Upper lobe of left lung (tissue), 6 donors: ENCODE measurements around the gene SIM1. TPM values are rescaled to one million over a fixed set of nuclear protein-coding genes. Genes with fewer than 3 reads are reported as not detected.

Source experiments
- ATAC-seq, 2 donors: fragments of 200-7000 bp; cut with Tn5 transposase; one replicate each; pipeline ENCODE4 v1.9.1; 2022; ENCODE audit warnings: mild to moderate bottlenecking in 2 of 2, moderate library complexity in 2 of 2; ENCODE audit not compliant: low FRiP score in 2 of 2
- DNase-seq, 2 donors: peaks; one replicate each; pipeline ENCODE4 v3.0.0-alpha.2; 2019 to 2020
- H3K27ac ChIP-seq, 4 donors: fragments of 200-600 bp; sonication (generic); one replicate each; pipeline ENCODE4 v1.5.1; 2016 to 2019
- H3K27me3 ChIP-seq, 4 donors: fragments of 200-600 bp; sonication (generic); one replicate each; pipeline ENCODE4 v1.5.1; 2017 to 2019
- H3K36me3 ChIP-seq, 4 donors: fragments of 200-600 bp; sonication (generic); one replicate each; pipeline ENCODE4 v1.5.1; 2016 to 2019
- H3K4me1 ChIP-seq, 4 donors: fragments of 200-600 bp; sonication (generic); one replicate each; pipeline ENCODE4 v1.5.1; 2018 to 2019
- H3K4me3 ChIP-seq, 4 donors: fragments of 200-600 bp; sonication (generic); one replicate each; pipeline ENCODE4 v1.5.1; 2017 to 2019; ENCODE audit warnings: mild to moderate bottlenecking in 2 of 4, moderate library complexity in 1 of 4
- H3K9me3 ChIP-seq, 4 donors: fragments of 200-600 bp; sonication (generic); one replicate each; pipeline ENCODE4 v1.5.1; 2018 to 2019
- EP300 ChIP-seq, 4 donors: sonication (generic); formaldehyde crosslinking; IDR thresholded peaks; one replicate each; pipeline ENCODE4 v1.5.1; 2017; ENCODE audit warnings: antibody characterized with exemption in 4 of 4, control low read depth in 2 of 4
- POLR2A ChIP-seq, 4 donors: fragments of 450-650 bp; IDR thresholded peaks; one replicate each; pipeline ENCODE4 v1.5.1; 2016 to 2017; ENCODE audit warnings: antibody characterized with exemption in 4 of 4, mild to moderate bottlenecking in 2 of 4
- POLR2AphosphoS5 ChIP-seq, 2 donors: sonication (generic); formaldehyde crosslinking; IDR thresholded peaks; one replicate each; pipeline ENCODE4 v1.5.1; 2017; ENCODE audit warnings: antibody characterized with exemption in 2 of 2
- WGBS, 2 donors: methylation state at CpG; one replicate each; pipeline ENCODE4 v1.1.5; 2017 to 2018; 5-methylcytosine and 5-hydroxymethylcytosine counted together
- total RNA-seq, 6 donors: library from RNA; depleted of rRNA in 4 of 6; stranded (reverse); fragments of >200 nt in 4 of 6; gene quantifications; one replicate each; pipeline versions ENCODE4 v1.1.0 to v1.2.1, GENCODE V29; 2016 to 2021
- TF ChIP-seq, protein P1 (sequence below), 6 experiments: fragments of 450-650 bp in 4 of 6; fragments of 200-600 bp in 2 of 6; sonication (generic) in 2 of 6; IDR thresholded peaks; one replicate each; pipeline ENCODE4 v1.5.1; 2016 to 2019; ENCODE audit warnings: antibody characterized with exemption in 6 of 6
- donor health status: DM: no; HTN: no; CAD: no; lungs with moderate emphysema.
- donor health status: DM: no; HTN: yes; CAD: no; lungs with severe emphysema.

The SIM1 gene, protein sequence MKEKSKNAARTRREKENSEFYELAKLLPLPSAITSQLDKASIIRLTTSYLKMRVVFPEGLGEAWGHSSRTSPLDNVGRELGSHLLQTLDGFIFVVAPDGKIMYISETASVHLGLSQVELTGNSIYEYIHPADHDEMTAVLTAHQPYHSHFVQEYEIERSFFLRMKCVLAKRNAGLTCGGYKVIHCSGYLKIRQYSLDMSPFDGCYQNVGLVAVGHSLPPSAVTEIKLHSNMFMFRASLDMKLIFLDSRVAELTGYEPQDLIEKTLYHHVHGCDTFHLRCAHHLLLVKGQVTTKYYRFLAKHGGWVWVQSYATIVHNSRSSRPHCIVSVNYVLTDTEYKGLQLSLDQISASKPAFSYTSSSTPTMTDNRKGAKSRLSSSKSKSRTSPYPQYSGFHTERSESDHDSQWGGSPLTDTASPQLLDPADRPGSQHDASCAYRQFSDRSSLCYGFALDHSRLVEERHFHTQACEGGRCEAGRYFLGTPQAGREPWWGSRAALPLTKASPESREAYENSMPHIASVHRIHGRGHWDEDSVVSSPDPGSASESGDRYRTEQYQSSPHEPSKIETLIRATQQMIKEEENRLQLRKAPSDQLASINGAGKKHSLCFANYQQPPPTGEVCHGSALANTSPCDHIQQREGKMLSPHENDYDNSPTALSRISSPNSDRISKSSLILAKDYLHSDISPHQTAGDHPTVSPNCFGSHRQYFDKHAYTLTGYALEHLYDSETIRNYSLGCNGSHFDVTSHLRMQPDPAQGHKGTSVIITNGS
- total RNA-seq: not detected

DNA sequence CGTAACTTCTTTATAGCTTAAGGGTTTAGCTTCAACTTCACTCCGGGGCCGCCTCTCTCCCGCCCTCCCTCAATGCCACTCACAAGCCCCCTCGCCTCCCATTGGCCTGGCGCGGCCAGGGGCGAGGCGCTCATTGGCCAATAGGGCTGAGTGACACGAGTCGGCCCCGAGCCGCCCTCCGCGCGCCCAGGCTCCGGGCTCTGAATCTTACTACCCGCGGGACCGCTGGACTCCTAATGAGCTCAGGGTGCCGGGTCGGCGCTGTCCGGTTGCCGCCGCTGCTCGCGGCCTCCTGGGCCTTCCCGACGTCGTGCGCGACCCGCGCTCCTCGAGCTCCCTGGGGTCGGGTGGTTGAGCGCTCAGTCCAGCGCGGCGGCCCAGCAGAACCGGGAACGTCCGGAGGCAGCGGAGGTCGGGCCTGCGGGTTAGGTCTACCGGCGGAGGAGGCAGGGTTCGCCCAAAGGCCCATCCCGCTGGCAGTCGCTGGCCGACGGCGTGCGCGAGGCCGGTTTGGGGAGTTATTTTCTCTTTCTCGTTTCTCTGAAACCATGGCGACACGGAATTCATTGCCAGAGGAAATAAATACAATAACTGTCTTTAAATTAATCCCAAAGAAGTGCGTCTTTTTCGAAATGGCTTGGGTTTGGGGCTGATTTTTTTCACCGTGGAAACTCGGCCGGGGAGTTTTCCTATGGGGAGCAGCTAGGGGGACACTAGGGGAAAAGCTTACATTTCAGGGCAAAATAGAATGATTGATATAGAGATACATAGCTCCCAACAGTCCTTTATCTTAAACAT, at the start of gene SIM1:
Gene SIM1, minus strand, starts transcription at position 19 of the 798 bp plus-strand sequence. CDS start 1,453 bp downstream, outside the sequence.
- no peak within 1 kb of the TSS for H3K27ac ChIP-seq
- TF ChIP-seq, protein P1, sequence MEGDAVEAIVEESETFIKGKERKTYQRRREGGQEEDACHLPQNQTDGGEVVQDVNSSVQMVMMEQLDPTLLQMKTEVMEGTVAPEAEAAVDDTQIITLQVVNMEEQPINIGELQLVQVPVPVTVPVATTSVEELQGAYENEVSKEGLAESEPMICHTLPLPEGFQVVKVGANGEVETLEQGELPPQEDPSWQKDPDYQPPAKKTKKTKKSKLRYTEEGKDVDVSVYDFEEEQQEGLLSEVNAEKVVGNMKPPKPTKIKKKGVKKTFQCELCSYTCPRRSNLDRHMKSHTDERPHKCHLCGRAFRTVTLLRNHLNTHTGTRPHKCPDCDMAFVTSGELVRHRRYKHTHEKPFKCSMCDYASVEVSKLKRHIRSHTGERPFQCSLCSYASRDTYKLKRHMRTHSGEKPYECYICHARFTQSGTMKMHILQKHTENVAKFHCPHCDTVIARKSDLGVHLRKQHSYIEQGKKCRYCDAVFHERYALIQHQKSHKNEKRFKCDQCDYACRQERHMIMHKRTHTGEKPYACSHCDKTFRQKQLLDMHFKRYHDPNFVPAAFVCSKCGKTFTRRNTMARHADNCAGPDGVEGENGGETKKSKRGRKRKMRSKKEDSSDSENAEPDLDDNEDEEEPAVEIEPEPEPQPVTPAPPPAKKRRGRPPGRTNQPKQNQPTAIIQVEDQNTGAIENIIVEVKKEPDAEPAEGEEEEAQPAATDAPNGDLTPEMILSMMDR (IDR thresholded peaks at IDR 0.05): no peak
- TF ChIP-seq EP300 (IDR thresholded peaks at IDR 0.05): no peak
- TF ChIP-seq POLR2A (IDR thresholded peaks at IDR 0.05): no peak
- TF ChIP-seq POLR2AphosphoS5 (IDR thresholded peaks at IDR 0.05): no peak
- peaks cover 4 to 34% (median 11%) of the 10 kb centered on the region in 4 donors for H3K4me1 ChIP-seq
- H3K36me3 ChIP-seq: no peaks in the 10 kb centered on the region
- H3K27me3 ChIP-seq: peaks cover 2 to 89% (median 55%) of the 10 kb centered on the region in 4 donors
- peak within 1 kb of the TSS in 3 of 4 donors; percentile 2 to 30 (median 15) for H3K4me3 ChIP-seq
- H3K9me3 ChIP-seq: no peaks in the 10 kb centered on the region
- DNase-seq (peak in 1 of 2 donors; percentile 86), ATAC-seq (peak in 1 of 2 donors; percentile 76)
- WGBS, 2 donors: 7 to 11% methylated on average over 29 to 32 of the region's 66 CpGs

DNA sequence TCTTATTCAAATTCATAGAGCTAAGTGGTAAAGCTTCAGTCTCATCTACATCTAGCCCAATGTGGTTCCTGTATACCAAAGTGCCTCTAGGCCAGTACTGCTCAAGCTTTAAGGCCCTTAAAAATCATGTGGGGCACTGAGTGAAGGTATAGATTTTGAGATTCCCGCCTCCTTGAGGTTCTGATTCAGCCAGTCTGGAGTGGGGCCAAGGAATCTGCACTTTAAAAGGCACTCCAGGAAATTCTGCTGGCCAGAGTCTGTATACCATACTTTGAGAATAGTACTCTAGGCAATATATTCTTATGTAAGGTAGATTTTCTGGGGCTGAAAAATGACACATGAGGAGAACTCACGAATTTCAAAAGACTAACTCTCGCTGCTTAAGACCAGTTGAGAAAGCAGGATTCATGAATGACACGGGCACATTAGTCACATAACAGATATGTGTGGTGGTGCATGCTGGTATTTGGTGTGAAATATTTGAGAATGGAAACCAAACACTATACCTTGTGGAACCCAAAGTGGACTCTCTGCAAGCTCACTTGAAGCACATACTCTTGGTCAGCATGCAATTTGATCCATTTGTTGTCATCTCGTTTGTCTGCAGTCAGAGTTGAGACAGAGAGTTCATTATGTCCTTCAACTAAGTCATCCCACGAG, 47.6 kb upstream of the SIM1 start:
- Histone ChIP-seq H3K4me3 (no peak overlapping the region), H3K4me1 (no peaks in the 10 kb centered on the region), H3K27ac (no peak overlapping the region), H3K9me3 (no peaks in the 10 kb centered on the region), H3K27me3 (no peaks in the 10 kb centered on the region), H3K36me3 (peaks cover 3 to 46% (median 21%) of the 10 kb centered on the region in 4 donors)
- DNase-seq (no peak), ATAC-seq (no peak)
- TF ChIP-seq, protein P1 (IDR thresholded peaks at IDR 0.05): no peak
- TF ChIP-seq EP300 (IDR thresholded peaks at IDR 0.05): no peak
- 77 to 80% methylated on average over 6 of the region's 6 CpGs for WGBS, 2 donors

DNA sequence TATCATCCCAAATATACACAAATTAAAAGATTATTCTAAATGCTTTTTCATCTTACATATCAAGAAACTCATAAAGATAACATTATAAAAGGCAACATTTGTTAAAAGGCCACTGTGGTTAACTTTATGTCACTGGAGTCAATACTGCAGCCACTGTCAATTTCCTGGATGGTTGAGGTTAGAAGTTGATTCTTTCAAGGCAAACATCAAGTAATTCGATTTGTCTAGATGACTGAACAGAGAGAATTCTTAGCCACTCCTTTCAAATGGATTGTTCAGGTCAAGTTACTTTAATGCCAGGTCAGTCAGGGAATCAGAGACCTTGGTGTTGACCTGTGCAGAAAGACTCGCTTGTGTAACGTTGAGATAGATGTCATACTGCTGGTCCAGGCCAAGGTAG, 44.4 kb upstream of the SIM1 start:
- DNase-seq (no peak), ATAC-seq (no peak)
- Histone ChIP-seq H3K9me3 (no peaks in the 10 kb centered on the region), H3K4me3 (no peak overlapping the region), H3K36me3 (peaks cover 3 to 39% (median 17%) of the 10 kb centered on the region in 4 donors), H3K27ac (no peak overlapping the region), H3K4me1 (no peaks in the 10 kb centered on the region), H3K27me3 (no peaks in the 10 kb centered on the region)
- TF ChIP-seq POLR2A (IDR thresholded peaks at IDR 0.05) (no peak), POLR2AphosphoS5 (IDR thresholded peaks at IDR 0.05) (no peak), EP300 (IDR thresholded peaks at IDR 0.05) (no peak)
- TF ChIP-seq, protein P1 (IDR thresholded peaks at IDR 0.05): no peak
- WGBS, 2 donors: 92 to 96% methylated on average over 3 of the region's 3 CpGs

DNA sequence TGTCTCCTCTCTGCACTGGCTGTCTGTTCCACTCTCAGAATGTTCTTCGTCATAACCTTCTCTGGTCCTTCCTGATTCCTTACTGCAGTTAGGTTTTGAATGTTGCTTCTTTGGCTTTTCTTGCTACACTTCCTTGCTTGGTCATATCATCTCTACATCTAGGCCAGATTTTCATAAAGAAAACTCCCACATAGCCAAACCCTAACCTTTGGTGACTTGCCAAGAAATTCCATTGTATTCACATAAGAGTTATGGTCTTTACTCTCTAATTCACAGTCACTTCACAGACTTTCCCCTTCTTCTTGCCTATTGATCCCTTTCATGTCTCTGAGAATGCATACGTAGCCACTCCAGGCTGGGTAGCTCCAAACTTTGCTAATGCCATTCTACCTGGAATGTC, 41.9 kb upstream of the SIM1 start:
- Histone ChIP-seq H3K4me3 (no peak overlapping the region), H3K9me3 (no peaks in the 10 kb centered on the region), H3K36me3 (peaks cover 0 to 29% (median 13%) of the 10 kb centered on the region in 4 donors), H3K27ac (no peak overlapping the region), H3K27me3 (no peaks in the 10 kb centered on the region), H3K4me1 (no peaks in the 10 kb centered on the region)
- DNase-seq (no peak), ATAC-seq (no peak)
- no peak for TF ChIP-seq POLR2AphosphoS5 (IDR thresholded peaks at IDR 0.05)
- no peak for TF ChIP-seq POLR2A (IDR thresholded peaks at IDR 0.05)
- TF ChIP-seq, protein P1 (IDR thresholded peaks at IDR 0.05): no peak
- no peak for TF ChIP-seq EP300 (IDR thresholded peaks at IDR 0.05)
- WGBS, 2 donors: 94 to 100% methylated on average over 2 of the region's 2 CpGs
